WTC11 (cell line): ENCODE data around the gene TRIM29. TPM values are rescaled to one million over a fixed set of nuclear protein-coding genes. Genes with fewer than 3 reads are reported as not detected.

ENCODE experiments used
- ATAC-seq: fragments of 200-7000 bp; cut with Tn5 transposase; 2 replicates; pipeline ENCODE4 v1.10.0; 2021; ENCODE audit warnings: mild to moderate bottlenecking, moderate library complexity
- CTCF ChIA-PET: fragments of 300-600 bp; sonication (Branson Sonifier 250); formaldehyde crosslinking; loops from one replicate; lab custom pipeline; 2021; ENCODE audit warnings: antibody characterized with exemption; lab: Charles Lee
- POLR2A ChIA-PET: fragments of 350-600 bp; sonication (Branson Sonifier 250); formaldehyde crosslinking; loops from one replicate; lab custom pipeline; 2021; ENCODE audit warnings: antibody characterized with exemption; lab: Charles Lee
- DNase-seq: peaks from one replicate; pipeline ENCODE4 v3.0.0; 2021; ENCODE audit warnings: low spot score
- H3K27ac Mint-ChIP-seq: 2 replicates; pipeline ENCODE4 v1.8.0; 2021; ENCODE audit warnings: mixed read lengths
- H3K27me3 Mint-ChIP-seq: 2 replicates; pipeline ENCODE4 v1.8.0; 2021; ENCODE audit warnings: low read depth, mild to moderate bottlenecking, moderate library complexity, mixed read lengths
- H3K36me3 Mint-ChIP-seq: 2 replicates; pipeline ENCODE4 v1.8.0; 2021; ENCODE audit warnings: mixed read lengths
- H3K4me1 Mint-ChIP-seq: 2 replicates; pipeline ENCODE4 v1.8.0; 2022; ENCODE audit warnings: mixed read lengths
- H3K4me3 Mint-ChIP-seq: 2 replicates; pipeline ENCODE4 v1.8.0; 2021; ENCODE audit warnings: mild to moderate bottlenecking, moderate library complexity, mixed read lengths
- H3K9me3 Mint-ChIP-seq: 2 replicates; pipeline ENCODE4 v1.8.0; 2021; ENCODE audit warnings: mixed read lengths
- EMX1 ChIP-seq: fragments of 250-450 bp; sonication (Bioruptor Pico); IDR thresholded peaks from 2 replicates; pipeline ENCODE4 v1.8.0; 2021; ENCODE audit warnings: mild to moderate bottlenecking
- JUN ChIP-seq: sonication (generic); formaldehyde crosslinking; IDR thresholded peaks from 2 replicates; pipeline ENCODE4 v1.8.0; 2023; ENCODE audit warnings: mild to moderate bottlenecking, missing genetic modification reagents
- MXD4 ChIP-seq: fragments of 250-450 bp; sonication (Bioruptor Pico); IDR thresholded peaks from 2 replicates; pipeline ENCODE4 v1.8.0; 2021; ENCODE audit warnings: mild to moderate bottlenecking, moderate library complexity, borderline replicate concordance
- NFATC4 ChIP-seq: fragments of 250-450 bp; sonication (Bioruptor Pico); IDR thresholded peaks from 2 replicates; pipeline ENCODE4 v1.9.0; 2021; ENCODE audit warnings: mild to moderate bottlenecking
- NFE2L1 ChIP-seq: sonication (generic); formaldehyde crosslinking; IDR thresholded peaks from 2 replicates; pipeline ENCODE4 v1.8.1; 2023; ENCODE audit warnings: missing genetic modification reagents
- NR2C2 ChIP-seq: sonication (generic); formaldehyde crosslinking; IDR thresholded peaks from 2 replicates; pipeline ENCODE4 v1.8.0; 2022; ENCODE audit warnings: mild to moderate bottlenecking, missing genetic modification reagents
- NR3C1 ChIP-seq: sonication (generic); formaldehyde crosslinking; conservative IDR thresholded peaks from 2 replicates; pipeline ENCODE4 v1.8.1; 2023; ENCODE audit warnings: low read depth, mild to moderate bottlenecking, missing genetic modification reagents
- RELA ChIP-seq: sonication (generic); formaldehyde crosslinking; IDR thresholded peaks from 2 replicates; pipeline ENCODE4 v1.8.1; 2022; ENCODE audit warnings: missing genetic modification reagents, mild to moderate bottlenecking, borderline replicate concordance
- RORB ChIP-seq: fragments of 250-450 bp; sonication (Bioruptor Pico); IDR thresholded peaks from 2 replicates; pipeline ENCODE4 v1.9.0; 2021; ENCODE audit warnings: mild to moderate bottlenecking
- TP53 ChIP-seq: sonication (generic); formaldehyde crosslinking; IDR thresholded peaks from 2 replicates; pipeline ENCODE4 v1.8.1; 2023; ENCODE audit warnings: mild to moderate bottlenecking, missing genetic modification reagents
- ZBTB21 ChIP-seq: sonication (generic); formaldehyde crosslinking; IDR thresholded peaks from 2 replicates; pipeline ENCODE4 v1.8.1; 2023; ENCODE audit warnings: mild to moderate bottlenecking, missing genetic modification reagents, borderline replicate concordance
- ZNF423 ChIP-seq: fragments of 250-450 bp; sonication (Bioruptor Pico); IDR thresholded peaks from 2 replicates; pipeline ENCODE4 v2.1.2; 2022; ENCODE audit warnings: mild to moderate bottlenecking, moderate library complexity
- total RNA-seq: library from RNA; stranded (reverse); gene quantifications from 3 replicates; pipeline ENCODE4 v1.2.3, GENCODE V29; 2021
- TF ChIP-seq, protein P1 (sequence below): fragments of 250-450 bp; sonication (Bioruptor Pico); IDR thresholded peaks from 2 replicates; pipeline ENCODE4 v1.8.0; 2021; ENCODE audit warnings: mild to moderate bottlenecking
- TF ChIP-seq, protein P2 (sequence below): sonication (generic); formaldehyde crosslinking; IDR thresholded peaks from 2 replicates; pipeline ENCODE4 v1.8.1; 2022; ENCODE audit warnings: mild to moderate bottlenecking, moderate library complexity, missing genetic modification reagents
- TF ChIP-seq, protein P3 (sequence below): sonication (generic); formaldehyde crosslinking; IDR thresholded peaks from 2 replicates; pipeline ENCODE4 v1.8.0; 2022; ENCODE audit warnings: mild to moderate bottlenecking, missing genetic modification reagents
- TF ChIP-seq, protein P4 (sequence below): sonication (generic); formaldehyde crosslinking; IDR thresholded peaks from 2 replicates; pipeline ENCODE4 v1.8.1; 2022; ENCODE audit warnings: mild to moderate bottlenecking, missing genetic modification reagents, moderate library complexity, borderline replicate concordance
- TF ChIP-seq, protein P5 (sequence below): sonication (generic); formaldehyde crosslinking; IDR thresholded peaks from 2 replicates; pipeline ENCODE4 v1.8.1; 2022; ENCODE audit warnings: low read depth, mild to moderate bottlenecking, moderate library complexity, missing genetic modification reagents, borderline replicate concordance
- TF ChIP-seq, protein P6 (sequence below): sonication (generic); formaldehyde crosslinking; IDR thresholded peaks from 2 replicates; pipeline ENCODE4 v1.8.1; 2022; ENCODE audit warnings: low read depth, missing genetic modification reagents, borderline replicate concordance

The TRIM29 gene
- total RNA-seq, 1 experiment from 2014 or later = 0.11 TPM

DNA sequence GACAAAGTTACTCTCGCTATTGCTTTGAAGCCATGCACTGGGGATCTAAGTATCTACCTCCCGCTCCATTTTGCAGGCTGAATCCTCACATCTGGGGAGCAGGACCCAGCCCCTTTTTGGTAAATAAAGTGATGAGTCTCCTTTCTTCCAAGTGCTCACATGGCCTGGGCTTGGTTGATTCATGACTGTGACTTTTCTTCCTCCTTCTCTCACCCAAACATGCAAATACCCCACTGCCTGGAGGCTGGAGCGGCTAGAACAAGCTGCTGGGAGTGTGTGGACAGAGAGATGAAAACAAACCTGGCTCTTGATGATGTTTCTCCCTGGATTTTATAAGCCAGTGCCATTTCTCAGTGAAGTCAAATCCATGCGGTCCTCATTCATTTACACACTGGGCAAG, 72.7 kb downstream of the TRIM29 start:
- ATAC-seq = no peak

DNA sequence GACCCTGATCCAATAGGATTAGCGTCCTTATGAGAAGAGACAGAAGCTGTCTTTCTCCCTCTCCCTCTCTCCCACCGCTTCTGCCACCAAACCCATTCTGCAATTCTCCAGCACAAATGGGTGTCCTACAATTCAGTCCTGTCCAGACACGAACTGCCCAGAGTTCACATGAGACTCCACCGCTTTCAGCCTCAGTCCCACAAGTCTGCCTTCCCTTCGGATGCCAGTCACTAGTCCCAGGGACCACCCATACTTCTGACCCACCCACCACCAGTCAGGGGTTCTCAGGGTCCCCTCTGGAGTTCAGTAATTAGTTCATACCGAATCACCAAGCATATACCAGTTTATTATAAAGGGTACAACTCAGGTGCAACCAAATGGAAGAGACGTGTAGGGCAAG, 73.6 kb downstream of the TRIM29 start:
- no peak overlapping the region for H3K4me3 Mint-ChIP-seq
- H3K4me1 Mint-ChIP-seq = peaks cover 33% of the 10 kb centered on the region
- no peaks in the 10 kb centered on the region for H3K36me3 Mint-ChIP-seq
- TF ChIP-seq NR2C2 (CRISPR knock-in tag) = no peak
- TF ChIP-seq, protein P1, sequence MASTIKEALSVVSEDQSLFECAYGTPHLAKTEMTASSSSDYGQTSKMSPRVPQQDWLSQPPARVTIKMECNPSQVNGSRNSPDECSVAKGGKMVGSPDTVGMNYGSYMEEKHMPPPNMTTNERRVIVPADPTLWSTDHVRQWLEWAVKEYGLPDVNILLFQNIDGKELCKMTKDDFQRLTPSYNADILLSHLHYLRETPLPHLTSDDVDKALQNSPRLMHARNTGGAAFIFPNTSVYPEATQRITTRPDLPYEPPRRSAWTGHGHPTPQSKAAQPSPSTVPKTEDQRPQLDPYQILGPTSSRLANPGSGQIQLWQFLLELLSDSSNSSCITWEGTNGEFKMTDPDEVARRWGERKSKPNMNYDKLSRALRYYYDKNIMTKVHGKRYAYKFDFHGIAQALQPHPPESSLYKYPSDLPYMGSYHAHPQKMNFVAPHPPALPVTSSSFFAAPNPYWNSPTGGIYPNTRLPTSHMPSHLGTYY (CRISPR knock-in tag) = no peak
- TF ChIP-seq JUN = no peak
- TF ChIP-seq, protein P2, sequence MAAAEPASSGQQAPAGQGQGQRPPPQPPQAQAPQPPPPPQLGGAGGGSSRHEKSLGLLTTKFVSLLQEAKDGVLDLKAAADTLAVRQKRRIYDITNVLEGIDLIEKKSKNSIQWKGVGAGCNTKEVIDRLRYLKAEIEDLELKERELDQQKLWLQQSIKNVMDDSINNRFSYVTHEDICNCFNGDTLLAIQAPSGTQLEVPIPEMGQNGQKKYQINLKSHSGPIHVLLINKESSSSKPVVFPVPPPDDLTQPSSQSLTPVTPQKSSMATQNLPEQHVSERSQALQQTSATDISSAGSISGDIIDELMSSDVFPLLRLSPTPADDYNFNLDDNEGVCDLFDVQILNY (CRISPR knock-in tag) = no peak
- CTCF ChIA-PET = interaction anchor here (1.6 kb wide), 1 partner anchor 51 kb away, joined by 7 read pairs; no protein-coding TSS in a partner anchor
- H3K27me3 Mint-ChIP-seq = peaks cover 6% of the 10 kb centered on the region
- H3K27ac Mint-ChIP-seq = no peak overlapping the region
- no peaks in the 10 kb centered on the region for H3K9me3 Mint-ChIP-seq
- ATAC-seq (no peak), DNase-seq (no peak)
- POLR2A ChIA-PET = no interaction called here

More for the DNA sequence above, 72.7 kb downstream of the TRIM29 start:
- ChIA-PET POLR2A (no interaction called here), CTCF (interaction anchor here (1.1 kb wide), 1 partner anchor 52 kb away, joined by 3 read pairs; no protein-coding TSS in a partner anchor)
- Mint-ChIP-seq H3K27me3 (peaks cover 6% of the 10 kb centered on the region), H3K4me1 (peaks cover 26% of the 10 kb centered on the region), H3K9me3 (no peaks in the 10 kb centered on the region), H3K27ac (no peak overlapping the region), H3K4me3 (no peak overlapping the region), H3K36me3 (no peaks in the 10 kb centered on the region)
- DNase-seq = no peak
- no peak for TF ChIP-seq ZBTB21 (CRISPR knock-in tag)
- no peak for TF ChIP-seq NFATC4
- TF ChIP-seq, protein P3, sequence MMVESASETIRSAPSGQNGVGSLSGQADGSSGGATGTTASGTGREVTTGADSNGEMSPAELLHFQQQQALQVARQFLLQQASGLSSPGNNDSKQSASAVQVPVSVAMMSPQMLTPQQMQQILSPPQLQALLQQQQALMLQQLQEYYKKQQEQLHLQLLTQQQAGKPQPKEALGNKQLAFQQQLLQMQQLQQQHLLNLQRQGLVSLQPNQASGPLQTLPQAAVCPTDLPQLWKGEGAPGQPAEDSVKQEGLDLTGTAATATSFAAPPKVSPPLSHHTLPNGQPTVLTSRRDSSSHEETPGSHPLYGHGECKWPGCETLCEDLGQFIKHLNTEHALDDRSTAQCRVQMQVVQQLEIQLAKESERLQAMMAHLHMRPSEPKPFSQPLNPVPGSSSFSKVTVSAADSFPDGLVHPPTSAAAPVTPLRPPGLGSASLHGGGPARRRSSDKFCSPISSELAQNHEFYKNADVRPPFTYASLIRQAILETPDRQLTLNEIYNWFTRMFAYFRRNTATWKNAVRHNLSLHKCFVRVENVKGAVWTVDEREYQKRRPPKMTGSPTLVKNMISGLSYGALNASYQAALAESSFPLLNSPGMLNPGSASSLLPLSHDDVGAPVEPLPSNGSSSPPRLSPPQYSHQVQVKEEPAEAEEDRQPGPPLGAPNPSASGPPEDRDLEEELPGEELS (CRISPR knock-in tag) = no peak
- TF ChIP-seq, protein P4, sequence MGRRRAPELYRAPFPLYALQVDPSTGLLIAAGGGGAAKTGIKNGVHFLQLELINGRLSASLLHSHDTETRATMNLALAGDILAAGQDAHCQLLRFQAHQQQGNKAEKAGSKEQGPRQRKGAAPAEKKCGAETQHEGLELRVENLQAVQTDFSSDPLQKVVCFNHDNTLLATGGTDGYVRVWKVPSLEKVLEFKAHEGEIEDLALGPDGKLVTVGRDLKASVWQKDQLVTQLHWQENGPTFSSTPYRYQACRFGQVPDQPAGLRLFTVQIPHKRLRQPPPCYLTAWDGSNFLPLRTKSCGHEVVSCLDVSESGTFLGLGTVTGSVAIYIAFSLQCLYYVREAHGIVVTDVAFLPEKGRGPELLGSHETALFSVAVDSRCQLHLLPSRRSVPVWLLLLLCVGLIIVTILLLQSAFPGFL (CRISPR knock-in tag) = no peak
- no peak for TF ChIP-seq RORB (CRISPR knock-in tag)
- TF ChIP-seq RELA (CRISPR knock-in tag) = no peak
- TF ChIP-seq TP53 (CRISPR knock-in tag) = no peak
- no peak for TF ChIP-seq NFE2L1 (CRISPR knock-in tag)
- no peak for TF ChIP-seq NR3C1
- TF ChIP-seq, protein P5, sequence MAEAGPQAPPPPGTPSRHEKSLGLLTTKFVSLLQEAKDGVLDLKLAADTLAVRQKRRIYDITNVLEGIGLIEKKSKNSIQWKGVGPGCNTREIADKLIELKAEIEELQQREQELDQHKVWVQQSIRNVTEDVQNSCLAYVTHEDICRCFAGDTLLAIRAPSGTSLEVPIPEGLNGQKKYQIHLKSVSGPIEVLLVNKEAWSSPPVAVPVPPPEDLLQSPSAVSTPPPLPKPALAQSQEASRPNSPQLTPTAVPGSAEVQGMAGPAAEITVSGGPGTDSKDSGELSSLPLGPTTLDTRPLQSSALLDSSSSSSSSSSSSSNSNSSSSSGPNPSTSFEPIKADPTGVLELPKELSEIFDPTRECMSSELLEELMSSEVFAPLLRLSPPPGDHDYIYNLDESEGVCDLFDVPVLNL = no peak
- TF ChIP-seq EMX1 = no peak
- TF ChIP-seq JUN = no peak
- TF ChIP-seq, protein P6, sequence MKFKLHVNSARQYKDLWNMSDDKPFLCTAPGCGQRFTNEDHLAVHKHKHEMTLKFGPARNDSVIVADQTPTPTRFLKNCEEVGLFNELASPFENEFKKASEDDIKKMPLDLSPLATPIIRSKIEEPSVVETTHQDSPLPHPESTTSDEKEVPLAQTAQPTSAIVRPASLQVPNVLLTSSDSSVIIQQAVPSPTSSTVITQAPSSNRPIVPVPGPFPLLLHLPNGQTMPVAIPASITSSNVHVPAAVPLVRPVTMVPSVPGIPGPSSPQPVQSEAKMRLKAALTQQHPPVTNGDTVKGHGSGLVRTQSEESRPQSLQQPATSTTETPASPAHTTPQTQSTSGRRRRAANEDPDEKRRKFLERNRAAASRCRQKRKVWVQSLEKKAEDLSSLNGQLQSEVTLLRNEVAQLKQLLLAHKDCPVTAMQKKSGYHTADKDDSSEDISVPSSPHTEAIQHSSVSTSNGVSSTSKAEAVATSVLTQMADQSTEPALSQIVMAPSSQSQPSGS (CRISPR knock-in tag) = no peak
- no peak for TF ChIP-seq MXD4
- TF ChIP-seq ZNF423 (CRISPR knock-in tag) = no peak
